Gastroesophageal sphincter (tissue), 4 donors: Measurements from ENCODE around the gene ATG7. TPM values are rescaled to one million over a fixed set of nuclear protein-coding genes. Genes with fewer than 3 reads are reported as not detected.
"Not testable (repeated sequence)": the region's sequence is repeated elsewhere in the genome, so short reads cannot be mapped to it uniquely, and the experiment has no call there.

ENCODE experiments used
- ATAC-seq: fragments of 150-250 bp; one replicate; pipeline ENCODE4 v1.9.1; 2016; ENCODE audit warnings: mild to moderate bottlenecking, moderate library complexity
- H3K27ac ChIP-seq, 4 donors: fragments of 200-600 bp; sonication (generic) in 3 of 4; 1 replicate in 3 of 4; 2 replicates in 1 of 4; pipeline ENCODE4 v1.5.1; 2016 to 2019
- H3K27me3 ChIP-seq: fragments of 200-600 bp; sonication (generic); one replicate; pipeline ENCODE4 v1.5.1; 2019
- H3K36me3 ChIP-seq, 2 donors: fragments of 200-600 bp; sonication (generic); one replicate each; pipeline ENCODE4 v1.5.1; 2019; ENCODE audit warnings: control low read depth in 1 of 2
- H3K4me1 ChIP-seq, 3 donors: fragments of 200-600 bp; sonication (generic); 1 replicate in 2 of 3; 2 replicates in 1 of 3; pipeline ENCODE4 v1.5.1; 2016 to 2019; ENCODE audit warnings: control low read depth in 2 of 3
- H3K4me3 ChIP-seq, 2 donors: fragments of 200-600 bp; sonication (generic); one replicate each; pipeline ENCODE4 v1.5.1; 2019; ENCODE audit warnings: mild to moderate bottlenecking in 1 of 2, moderate library complexity in 1 of 2
- H3K9me3 ChIP-seq, 3 donors: fragments of 200-600 bp; sonication (generic); one replicate each; pipeline ENCODE4 v1.5.1; 2017 to 2019; ENCODE audit warnings: control low read depth in 2 of 3
- CTCF ChIP-seq, 4 experiments: fragments of 200-600 bp in 2 of 4; fragments of 450-650 bp in 2 of 4; sonication (generic) in 1 of 4; IDR thresholded peaks; one replicate each; pipeline ENCODE4 v1.5.1; 2017 to 2019; ENCODE audit warnings: antibody characterized with exemption in 4 of 4, mild to moderate bottlenecking in 2 of 4, moderate library complexity in 2 of 4
- EP300 ChIP-seq: sonication (generic); formaldehyde crosslinking; IDR thresholded peaks from one replicate; pipeline ENCODE4 v1.6.1; 2017; ENCODE audit warnings: antibody characterized with exemption, mild to moderate bottlenecking
- POLR2A ChIP-seq, 2 donors: fragments of 450-650 bp; IDR thresholded peaks; one replicate each; pipeline ENCODE4 v1.6.1; 2017; ENCODE audit warnings: antibody characterized with exemption in 2 of 2, mild to moderate bottlenecking in 2 of 2, moderate library complexity in 1 of 2
- POLR2AphosphoS5 ChIP-seq: sonication (generic); formaldehyde crosslinking; IDR thresholded peaks from one replicate; pipeline ENCODE4 v1.6.1; 2017; ENCODE audit warnings: antibody characterized with exemption
- WGBS, 2 donors: methylation state at CpG; one replicate each; pipeline ENCODE4 v1.1.5; 2018; ENCODE audit warnings: low coverage in 1 of 2; 5-methylcytosine and 5-hydroxymethylcytosine counted together
- total RNA-seq, 4 donors: library from RNA; depleted of rRNA; stranded (reverse); fragments of >200 nt; gene quantifications; one replicate each; pipeline ENCODE4 v1.1.0, GENCODE V29; 2016

Gene ATG7
- total RNA-seq, 4 donors from 2014 or later = 28.3 to 64.9 (median 36.5) TPM

DNA sequence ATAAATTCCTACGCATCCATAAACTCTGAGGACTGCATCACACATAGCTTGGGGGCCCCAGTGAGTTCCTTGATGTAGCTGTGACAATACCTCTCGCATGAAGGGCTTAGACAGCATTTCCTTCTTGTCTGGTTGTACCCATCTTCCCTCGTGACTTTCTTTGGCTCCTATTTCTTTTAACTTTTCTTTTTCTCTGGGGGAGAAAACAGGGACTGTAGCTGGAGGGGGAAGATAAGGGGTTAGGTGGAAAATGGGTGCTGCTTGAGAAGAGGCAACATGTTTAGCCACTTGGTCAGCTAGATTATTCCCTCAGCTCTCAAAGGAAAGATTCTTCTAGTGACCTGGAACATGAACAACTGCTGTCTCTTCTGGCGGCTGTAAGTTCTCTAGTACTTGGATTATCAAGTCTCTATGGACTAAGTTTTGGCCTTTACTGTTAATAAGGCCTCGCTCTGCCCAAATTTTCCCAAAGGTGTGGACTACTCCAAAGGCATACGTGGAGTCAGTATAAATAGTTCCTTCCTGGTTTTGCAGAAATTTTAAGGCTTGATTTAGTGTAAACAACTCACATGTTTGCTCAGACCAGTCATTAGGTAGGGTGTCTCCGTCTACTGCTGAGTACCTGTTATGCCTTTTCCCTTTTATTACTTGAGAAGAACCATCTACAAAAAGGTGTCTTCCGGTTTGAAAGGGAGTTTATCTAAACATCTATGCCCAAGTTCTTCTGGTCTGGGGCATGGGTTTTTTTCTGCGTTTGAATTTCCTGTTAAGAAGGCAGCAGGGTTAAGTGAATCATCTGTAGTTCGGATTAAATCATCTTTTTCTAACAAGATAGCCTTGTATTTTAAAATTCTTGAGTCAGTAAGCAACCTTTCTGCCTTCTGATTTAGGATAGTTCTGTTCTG lies 21.0 kb upstream of the ATG7 start:
- peaks cover 0 to 7% of the 10 kb centered on the region in 2 donors for H3K36me3 ChIP-seq
- H3K27me3 ChIP-seq = no peaks in the 10 kb centered on the region
- WGBS, 2 donors = 58 to 66% methylated on average over 9 to 10 of the region's 10 CpGs
- no peak overlapping the region for H3K4me3 ChIP-seq
- TF ChIP-seq CTCF (IDR thresholded peaks at IDR 0.05) (no peak), EP300 (no peak), POLR2AphosphoS5 (no peak), POLR2A (IDR thresholded peaks at IDR 0.05) (no peak)
- peaks cover 0 to 9% (median 0%) of the 10 kb centered on the region in 3 donors for H3K9me3 ChIP-seq
- no peaks in the 10 kb centered on the region for H3K4me1 ChIP-seq
- no peak overlapping the region for H3K27ac ChIP-seq
- ATAC-seq = no peak

DNA sequence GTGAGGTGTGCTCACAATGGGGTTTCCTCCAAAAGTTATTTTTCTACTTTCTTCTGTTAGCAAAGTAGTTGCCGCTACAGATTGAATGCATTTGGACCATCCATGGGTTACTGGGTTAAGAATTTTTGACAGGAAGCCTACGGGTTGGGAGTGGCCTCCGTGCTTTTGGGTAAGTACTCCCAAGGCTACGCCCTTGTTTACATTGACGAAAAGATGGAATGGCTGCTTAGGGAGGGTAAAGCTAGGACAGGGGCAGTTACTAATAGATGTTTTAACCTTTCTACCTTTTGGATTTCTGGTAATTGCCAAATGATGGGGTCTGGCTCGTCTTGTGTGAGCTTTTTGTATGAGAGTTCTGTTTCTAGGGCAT lies 20.4 kb upstream of the ATG7 start:
- Histone ChIP-seq H3K4me1 (no peaks in the 10 kb centered on the region), H3K36me3 (peaks cover 0 to 7% of the 10 kb centered on the region in 2 donors), H3K27ac (no peak overlapping the region), H3K27me3 (no peaks in the 10 kb centered on the region), H3K9me3 (peaks cover 0 to 9% (median 0%) of the 10 kb centered on the region in 3 donors), H3K4me3 (no peak overlapping the region)
- 51 to 65% methylated on average over 4 to 6 of the region's 6 CpGs for WGBS, 2 donors
- no peak for TF ChIP-seq POLR2A (IDR thresholded peaks at IDR 0.05)
- TF ChIP-seq POLR2AphosphoS5 = no peak
- TF ChIP-seq EP300 = no peak
- no peak for TF ChIP-seq CTCF (IDR thresholded peaks at IDR 0.05)
- ATAC-seq = no peak

DNA sequence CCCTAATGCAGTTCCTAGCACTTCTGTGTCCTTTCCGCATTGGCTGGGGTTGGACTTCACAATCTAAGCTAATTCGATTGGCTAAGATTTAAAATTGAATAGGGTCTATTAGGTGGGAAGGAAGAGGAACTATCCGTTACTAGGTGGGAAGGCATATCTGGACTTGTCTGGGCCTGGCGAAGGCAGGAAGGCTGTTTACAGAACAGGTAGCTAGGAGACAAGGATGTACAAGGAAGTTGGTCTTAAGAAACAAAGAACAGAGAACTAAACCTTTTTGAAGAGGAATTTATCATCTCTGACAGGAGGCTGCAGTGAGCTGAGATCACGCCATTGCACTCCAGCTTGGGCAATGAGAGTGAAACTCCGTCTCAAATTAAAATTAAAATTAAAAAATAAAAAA lies 17.3 kb upstream of the ATG7 start:
- TF ChIP-seq CTCF (IDR thresholded peaks at IDR 0.05) (no peak), POLR2AphosphoS5 (no peak)
- Histone ChIP-seq H3K9me3 (peaks cover 0 to 9% (median 0%) of the 10 kb centered on the region in 3 donors), H3K27ac (no peak overlapping the region), H3K36me3 (peaks cover 0 to 18% of the 10 kb centered on the region in 2 donors), H3K27me3 (no peaks in the 10 kb centered on the region), H3K4me1 (no peaks in the 10 kb centered on the region), H3K4me3 (no peak overlapping the region)
- WGBS, 2 donors = 80 to 96% methylated on average over 1 to 5 of the region's 6 CpGs
- ATAC-seq = no peak

- ATAC-seq = not testable (repeated sequence)
- 34 to 70% methylated on average over 2 to 5 of the region's 5 CpGs for WGBS, 2 donors
These were observed 16.7 kb upstream of the ATG7 start for GRCh38 chr3:11255537-11255936.

GRCh38 chr3:11258958-11259357 lies 13.2 kb upstream of the ATG7 start:
- Histone ChIP-seq H3K9me3 (peaks cover 0 to 9% (median 0%) of the 10 kb centered on the region in 3 donors), H3K4me3 (no peak overlapping the region), H3K36me3 (peaks cover 0 to 23% of the 10 kb centered on the region in 2 donors), H3K27ac (no peak overlapping the region), H3K27me3 (no peaks in the 10 kb centered on the region), H3K4me1 (no peaks in the 10 kb centered on the region)
- ATAC-seq = no peak
- TF ChIP-seq CTCF (IDR thresholded peaks at IDR 0.05) = no peak
- no peak for TF ChIP-seq POLR2AphosphoS5
- no peak for TF ChIP-seq EP300
- no peak for TF ChIP-seq POLR2A (IDR thresholded peaks at IDR 0.05)
- 100% methylated on average over 1 to 2 of the region's 11 CpGs for WGBS, 2 donors

More at GRCh38 chr3:11255537-11255936, 16.7 kb upstream of the ATG7 start:
- not testable (repeated sequence) for H3K27ac ChIP-seq, H3K4me1 ChIP-seq, H3K27me3 ChIP-seq, H3K9me3 ChIP-seq, H3K4me3 ChIP-seq
- H3K36me3 ChIP-seq = peaks cover 0 to 23% of the 10 kb centered on the region in 2 donors
